T-helper 22 cell (primary cell): ENCODE measurements around the gene SHROOM3.
"Not testable (repeated sequence)": the region's sequence is repeated elsewhere in the genome, so short reads cannot be mapped to it uniquely, and the experiment has no call there.

ENCODE experiments used
- DNase-seq: peaks from one replicate; pipeline ENCODE4 v3.0.0-alpha.2; 2020; ENCODE audit warnings: low read depth

Gene SHROOM3

DNA sequence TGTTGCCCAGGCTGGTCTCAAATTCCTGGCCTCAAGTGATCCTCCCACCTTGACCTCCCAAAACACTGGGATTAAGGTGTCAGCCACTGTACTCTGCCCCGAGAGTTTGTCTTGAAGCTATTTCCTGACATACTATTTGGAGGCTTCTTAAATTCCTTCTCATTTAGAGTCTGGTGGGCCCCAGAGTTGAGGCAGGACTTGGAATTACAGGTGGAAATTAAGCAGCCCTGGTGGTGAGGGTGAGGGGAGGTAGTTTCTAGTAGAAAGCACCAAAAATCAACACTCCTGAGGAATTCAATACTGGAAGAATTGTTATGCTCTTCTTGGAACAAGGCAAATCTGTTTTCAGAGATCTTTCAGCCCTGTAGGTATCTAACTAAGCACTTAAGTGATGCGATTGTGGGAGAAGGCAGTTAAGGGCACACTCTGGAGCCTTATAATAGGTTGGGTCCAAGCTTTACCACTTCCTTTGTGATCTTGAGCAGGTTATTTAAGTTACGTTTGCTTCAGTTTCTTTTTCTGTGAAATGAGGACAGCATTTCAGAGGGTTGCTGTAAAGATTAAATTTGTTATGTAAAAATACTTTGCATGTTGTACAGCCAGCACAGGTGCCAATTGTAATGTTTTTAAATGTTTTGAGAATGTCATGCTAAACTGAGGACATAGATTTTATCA, 262.2 kb downstream of the SHROOM3 start:
- no peak for DNase-seq

DNA sequence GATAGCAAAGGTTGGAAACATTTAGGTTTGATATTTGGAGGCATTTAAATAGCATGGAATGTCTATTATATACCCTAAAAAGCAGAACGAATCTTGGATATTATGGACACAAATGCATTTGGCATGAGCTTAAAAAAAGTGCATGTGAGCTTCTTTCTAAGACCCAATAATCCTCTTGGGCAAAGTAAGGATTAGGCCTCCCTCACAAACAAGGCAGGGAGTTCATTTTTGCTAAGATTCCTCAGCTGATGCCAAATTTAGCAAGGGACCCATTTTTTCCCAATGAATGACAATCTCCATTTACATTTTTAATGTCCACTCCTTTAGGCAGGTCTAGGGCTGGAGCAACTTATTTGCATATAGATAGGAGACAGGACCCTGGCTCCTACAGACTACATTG, 263.1 kb downstream of the SHROOM3 start:
- no peak for DNase-seq

DNA sequence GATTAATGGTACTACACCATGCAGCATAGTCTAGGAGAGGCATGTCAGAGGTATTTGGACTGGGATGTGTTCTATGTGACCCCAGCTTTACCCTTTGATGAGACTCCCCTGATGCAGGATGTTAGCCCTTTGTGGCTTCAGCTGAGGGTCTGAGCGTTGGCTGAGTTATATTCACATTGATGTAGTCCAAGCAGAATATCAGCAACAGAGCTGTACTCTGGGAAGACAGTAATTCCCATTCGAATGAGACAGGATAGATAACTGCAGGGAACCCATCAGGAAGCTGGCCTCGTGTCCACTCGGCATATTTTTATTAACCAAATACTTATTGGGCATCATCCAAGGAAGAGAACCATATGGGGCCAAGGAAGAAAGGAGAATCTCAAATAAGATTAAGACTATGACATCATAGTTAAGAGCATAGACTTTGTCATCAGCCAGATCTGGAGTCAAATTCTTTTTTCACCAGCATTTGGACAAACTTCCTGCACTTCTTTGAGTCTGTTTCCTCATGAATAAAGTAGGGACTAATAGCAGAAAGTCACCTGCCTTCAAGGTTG, 264.8 kb downstream of the SHROOM3 start:
- no peak for DNase-seq

DNA sequence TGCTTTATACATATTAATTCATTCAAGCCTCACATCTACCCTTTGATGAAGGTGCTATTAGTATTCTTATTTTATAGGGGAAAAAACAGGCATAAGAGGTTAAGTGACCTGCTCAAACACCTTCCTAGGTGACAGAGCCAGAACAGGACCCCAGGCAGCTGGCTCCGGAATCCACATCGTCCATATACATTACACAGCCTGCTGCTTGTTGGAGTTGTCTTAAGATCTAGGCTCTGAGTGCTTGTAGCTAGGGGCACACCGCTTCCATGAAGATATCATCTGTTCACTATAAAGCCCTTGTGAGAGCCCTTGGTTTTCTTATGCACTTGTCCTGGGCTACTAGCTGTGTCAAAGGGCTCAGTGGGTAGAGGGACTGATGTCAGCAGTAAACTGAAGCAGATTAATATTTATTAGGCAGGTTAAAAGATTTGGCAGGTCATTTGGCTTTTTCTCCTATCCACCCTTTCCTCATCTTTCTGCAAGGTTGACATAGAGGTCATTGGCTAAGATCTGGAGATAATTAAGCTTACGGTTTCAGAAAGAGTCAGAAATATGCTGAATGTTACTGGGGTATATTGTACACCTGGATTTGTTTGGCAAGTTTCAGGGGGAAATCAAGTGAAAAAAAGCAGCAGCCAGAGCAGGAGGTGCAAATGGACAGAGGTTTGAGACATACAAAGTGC, 267.6 kb downstream of the SHROOM3 start:
- DNase-seq = no peak

DNA sequence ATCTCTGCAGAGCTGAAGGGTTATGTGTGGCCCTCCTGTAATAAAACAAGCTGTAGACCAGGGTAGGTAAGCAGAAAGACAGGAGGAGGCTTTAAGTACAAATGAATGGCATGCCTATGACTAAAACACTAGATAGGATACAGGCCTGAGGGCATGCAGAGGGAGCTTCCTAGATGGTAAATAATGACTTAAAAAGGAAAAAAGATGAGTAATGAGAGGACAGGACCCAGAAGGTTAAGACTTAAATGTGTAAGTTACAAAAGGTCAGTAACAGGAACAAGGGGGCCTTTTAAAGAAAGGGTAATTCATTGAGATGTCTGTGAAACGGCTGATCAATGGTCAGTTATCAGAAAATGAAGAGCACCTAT, 268.1 kb downstream of the SHROOM3 start:
- DNase-seq = no peak

DNA sequence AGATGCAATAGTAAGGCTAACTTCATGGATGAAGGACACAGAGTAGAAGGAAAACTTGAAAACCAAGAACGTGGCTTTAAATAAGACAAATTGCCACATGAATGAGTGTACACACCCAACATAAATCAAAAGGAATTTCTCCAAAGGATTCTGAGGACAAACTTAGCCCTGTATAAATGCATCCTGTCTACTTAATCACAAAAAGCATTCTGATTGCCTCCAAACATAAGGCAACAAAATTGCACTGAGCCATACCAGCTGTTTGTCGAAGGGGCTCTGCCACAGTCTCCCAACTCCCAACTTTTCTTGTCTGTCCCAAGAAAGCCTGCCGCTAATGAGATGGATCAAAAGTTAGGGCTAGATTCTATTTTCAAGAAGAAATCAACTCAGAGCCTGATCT, 268.6 kb downstream of the SHROOM3 start:
- DNase-seq = no peak

DNA sequence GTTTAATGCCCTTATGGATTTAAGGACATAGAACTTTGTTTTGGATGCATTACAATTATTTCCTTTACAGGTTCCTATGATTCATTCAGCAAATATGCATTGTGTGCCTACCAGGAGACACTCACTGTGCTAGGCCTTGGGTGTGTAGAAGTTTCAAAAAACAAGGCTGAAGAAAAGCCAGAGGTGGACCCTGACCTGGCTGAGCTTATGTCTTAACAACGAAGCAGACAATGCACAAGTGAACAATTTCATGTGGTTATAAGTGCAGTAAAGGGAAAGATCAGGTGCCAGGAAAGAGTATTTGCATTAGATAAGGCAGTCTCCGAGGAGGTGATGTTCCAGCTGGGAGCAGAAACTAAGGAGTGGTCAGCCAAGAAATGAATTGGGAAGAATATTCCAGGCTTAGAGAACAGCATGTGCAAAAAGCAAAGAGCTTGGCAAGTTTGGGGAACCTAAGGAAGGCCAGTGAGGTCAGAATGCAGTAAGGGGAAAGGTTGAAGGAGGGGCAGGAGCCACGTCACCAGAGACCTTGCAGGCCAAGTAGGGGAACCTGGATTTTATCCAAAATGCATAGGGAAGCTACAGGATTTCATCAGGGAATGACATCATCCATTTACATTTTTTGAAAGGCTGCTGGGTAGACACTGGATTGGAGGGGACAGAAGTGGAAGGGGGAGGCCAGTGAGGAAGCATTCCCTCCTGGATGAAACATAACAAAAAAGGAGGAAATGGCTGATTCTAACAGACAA, 269.3 kb downstream of the SHROOM3 start:
- DNase-seq = no peak

DNA sequence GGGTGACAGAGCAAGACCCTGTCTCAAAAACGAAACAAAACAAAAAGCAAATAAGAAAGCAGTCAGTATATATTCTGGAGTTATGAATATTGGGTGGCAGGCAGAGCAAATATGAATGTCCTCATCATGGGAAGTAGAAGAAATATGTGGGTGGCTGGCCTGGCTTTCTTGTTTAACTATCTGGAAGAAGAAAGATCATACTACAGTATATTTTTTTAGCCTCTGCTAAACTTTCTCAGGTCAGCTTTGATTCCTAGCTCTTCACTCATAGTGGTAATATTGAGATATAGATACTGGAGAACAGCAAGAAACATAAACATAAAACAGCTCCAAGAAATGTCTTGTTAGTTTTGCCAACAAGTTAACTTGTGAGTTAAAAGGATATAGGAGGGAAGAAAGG, 270.4 kb downstream of the SHROOM3 start:
- DNase-seq = no peak

DNA sequence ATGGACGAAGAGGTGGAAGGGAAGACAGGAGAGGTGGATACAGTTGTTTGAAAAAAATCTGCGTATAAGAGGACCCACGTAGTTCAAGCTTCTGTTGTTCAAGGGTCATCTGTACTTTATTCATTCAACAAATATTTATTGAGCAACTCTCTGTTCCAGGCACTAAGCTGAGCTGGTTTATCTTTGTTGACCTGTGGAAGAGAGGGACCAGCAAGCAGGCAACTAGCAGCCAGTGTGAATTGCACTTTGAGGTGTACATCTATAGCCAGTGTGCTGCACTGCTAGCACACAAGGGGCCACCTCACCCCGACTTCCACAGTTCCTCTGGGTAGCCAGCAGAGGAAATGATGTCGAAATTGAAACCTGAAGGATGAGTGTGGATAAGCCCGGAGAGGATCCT, 271.6 kb downstream of the SHROOM3 start:
- no peak for DNase-seq

DNA sequence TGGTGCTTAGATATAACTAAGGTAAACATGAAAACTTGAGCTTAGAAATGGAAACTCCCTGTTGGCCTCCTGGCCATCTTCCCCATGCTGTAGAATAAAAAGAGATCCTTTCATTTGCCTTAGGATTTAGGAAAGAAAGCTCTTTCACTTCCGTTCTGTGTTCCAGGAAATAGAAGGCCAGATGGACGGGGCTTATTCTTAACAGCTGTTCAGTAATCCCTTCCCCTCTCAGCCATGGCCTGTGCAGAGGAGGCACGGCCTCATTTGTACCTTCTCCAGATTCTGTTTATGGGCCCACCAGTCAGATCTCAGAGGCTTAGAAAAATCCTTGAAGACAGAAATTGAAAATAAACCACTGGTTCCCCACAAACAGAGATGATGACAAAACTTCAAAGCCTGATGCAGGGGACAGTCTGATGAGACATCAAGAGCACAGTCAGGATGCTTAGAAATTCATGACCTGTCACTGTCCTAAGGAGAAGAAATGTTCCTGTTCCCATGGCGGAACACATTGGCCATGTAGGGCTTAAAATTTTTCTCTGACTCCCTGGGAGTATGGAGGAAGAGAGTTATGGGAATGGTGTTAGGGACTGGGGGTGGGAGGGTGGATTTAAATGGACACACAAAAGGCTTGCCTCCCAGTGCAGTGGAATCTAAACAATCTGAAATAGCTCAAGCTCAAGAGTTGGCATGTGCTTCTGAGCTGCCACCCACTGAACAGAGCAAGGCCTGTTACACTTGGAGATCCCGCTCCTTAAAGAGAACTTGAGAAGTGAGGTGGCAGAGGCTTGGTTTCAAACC, 274.1 kb downstream of the SHROOM3 start:
- no peak for DNase-seq

DNA sequence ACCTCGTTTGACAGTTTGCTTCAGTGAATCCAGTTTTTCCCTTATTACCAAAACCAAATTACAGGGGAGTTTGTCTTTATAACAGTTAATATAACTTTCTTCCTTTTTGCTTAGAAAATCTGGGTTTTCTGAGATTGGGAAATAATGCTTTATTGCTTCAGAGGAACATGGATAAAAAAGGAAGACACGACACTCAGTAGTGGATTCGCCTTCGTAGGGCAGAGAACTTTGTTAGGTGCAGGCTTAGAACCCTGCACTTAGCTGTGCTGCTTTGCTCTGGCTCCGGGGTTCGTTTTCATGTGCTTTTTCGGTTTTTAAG, 274.7 kb downstream of the SHROOM3 start:
- no peak for DNase-seq

DNA sequence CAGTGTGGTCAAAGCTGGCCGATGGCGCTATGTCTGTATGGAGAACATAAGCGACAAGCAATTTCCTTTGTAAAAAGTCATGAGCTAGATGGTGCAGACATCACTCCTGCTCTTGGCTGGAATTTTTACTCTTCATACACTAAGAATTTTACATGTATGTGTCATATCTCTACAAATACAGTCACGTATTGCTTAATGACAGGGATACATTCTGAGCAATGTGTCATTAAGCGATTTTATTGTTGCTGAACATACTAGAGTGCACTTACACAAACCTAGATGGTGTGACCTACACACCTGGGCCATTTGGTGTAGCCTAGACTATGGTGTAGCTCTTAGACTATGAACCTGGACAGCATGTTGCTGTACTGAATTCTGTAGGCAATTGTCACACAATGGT, 277.5 kb downstream of the SHROOM3 start:
- no peak for DNase-seq

DNA sequence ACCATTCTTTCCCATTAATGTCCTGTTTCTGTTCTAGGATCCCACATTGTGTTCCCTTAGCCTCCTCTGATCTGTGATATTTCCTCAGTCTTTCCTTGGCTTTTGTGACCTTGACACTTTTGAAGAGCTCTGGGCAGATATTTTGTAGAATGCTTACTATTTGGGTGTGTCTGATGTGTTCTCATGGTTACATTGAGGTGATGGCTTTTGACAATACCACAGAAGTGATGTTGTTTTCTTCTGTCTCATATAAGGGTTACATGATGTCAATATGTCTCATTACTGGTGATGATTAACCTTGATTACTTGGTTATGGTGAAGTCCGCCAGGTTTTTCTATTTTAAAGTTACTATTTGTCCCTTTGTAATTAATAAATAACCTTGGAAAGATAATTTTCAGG, 279.2 kb downstream of the SHROOM3 start:
- DNase-seq = no peak

DNA sequence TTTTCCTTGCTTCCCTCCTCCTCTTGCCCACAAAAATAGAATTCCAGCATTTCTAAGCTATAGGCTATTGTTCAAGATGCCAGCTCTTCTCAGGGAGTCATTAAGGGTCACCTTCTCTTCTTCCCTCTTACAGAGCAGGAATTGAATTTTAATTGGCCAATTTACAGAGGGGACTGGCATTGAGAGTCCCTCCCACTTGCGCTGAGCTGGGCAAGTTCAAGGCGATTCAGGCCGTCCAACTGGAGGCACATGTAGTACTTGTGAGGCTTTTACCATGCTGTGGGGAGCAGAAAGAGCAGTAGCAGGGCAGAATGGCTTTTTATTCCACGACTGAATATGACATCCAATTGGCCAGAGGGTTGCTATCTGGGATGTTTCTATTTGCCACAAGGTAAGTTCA, 281.0 kb downstream of the SHROOM3 start:
- DNase-seq = no peak

DNA sequence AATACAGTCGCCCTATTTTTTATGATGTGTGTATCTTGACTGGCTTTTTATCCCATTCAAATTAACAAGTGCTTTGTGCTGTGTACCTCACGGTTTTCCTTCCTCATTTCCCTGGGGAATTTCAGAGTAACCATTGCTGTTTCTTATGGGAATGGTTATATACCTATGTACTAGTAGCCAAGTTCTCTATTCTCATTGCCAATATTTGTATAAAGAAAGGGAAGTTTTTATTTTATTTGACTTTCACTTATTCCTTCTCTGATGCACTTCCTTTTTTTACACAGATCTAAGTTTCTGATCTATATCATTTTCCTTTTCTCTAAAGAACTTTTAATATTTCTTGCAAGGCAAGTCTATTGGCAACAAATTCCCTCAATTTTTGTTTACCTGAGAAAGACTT, 281.6 kb downstream of the SHROOM3 start:
- no peak for DNase-seq

DNA sequence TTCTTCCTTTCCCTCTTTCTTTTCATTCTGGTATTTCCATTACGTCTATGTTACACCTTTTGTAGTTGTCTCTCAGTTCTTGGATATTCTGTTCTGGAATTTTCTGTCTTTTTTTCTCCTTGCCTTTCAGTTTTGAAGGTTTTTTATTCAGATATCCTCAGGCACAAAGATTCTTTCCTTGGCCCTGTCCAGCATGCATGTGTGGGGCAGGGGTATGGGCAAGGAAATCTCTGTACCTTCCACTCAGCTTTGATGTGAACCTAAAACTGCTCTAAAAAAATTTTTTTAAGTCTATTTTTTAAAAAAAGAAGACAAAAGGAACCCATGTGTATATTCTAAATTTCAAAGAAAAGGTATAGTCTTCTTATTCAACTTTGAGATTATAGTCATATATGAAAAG, 282.4 kb downstream of the SHROOM3 start:
- DNase-seq = no peak

DNA sequence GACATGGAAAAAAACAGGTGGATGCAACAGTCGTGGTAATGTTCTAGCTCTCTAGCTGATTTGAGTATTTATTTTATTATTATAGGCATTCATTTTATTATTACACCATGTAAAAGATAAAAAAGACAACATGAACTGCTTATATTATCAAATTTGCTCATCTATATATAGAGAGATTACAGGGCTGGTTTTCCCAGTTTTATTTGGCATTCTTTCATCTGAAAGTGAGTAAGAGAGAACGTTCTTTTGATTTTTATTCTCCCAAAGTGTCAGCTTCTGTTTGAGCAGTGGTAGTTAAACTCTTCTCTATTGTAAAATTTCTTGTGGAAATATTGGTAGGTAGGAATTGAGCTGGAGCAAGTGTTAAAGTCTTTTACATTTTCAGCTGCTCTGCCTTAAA, 283.0 kb downstream of the SHROOM3 start:
- DNase-seq = no peak

DNA sequence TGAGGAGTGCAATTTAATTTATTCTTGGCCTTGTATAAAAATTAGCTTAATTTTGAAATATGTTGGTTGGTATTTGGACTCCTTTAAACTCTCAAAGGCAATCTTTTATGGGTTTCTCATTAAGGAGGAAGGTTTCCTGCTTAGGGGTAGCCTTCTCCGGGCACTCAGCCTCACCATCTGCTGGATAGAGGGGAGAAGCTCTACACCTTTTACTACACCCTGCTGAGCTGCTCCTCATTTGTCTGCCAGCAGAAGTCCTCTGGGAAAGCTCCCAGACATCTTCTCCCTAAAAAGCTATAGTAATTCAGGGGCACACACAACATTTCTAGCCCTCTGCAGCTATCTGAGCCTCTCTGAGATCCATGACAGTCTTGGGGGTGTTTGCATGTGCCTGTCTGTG, 283.8 kb downstream of the SHROOM3 start:
- no peak for DNase-seq

DNA sequence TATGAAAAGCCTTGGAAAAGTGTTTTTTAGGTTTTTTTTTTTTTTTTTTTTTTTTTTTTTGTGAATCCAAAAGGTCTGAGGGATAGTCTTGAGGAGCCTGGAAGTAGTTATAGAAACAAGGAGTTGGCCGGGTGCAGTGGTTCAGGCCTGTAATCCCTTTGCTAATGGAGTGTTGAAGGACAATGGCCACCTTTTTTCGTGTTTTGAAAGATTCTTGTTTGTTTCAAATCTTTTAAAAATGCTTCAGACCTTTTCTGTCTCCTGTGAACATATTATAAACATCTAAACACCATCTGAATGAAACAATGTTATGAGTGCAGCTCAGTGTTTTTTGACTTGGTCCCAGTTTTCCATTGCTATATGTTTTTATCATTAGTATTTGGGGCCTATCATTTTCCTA, 285.1 kb downstream of the SHROOM3 start:
- no peak for DNase-seq

DNA sequence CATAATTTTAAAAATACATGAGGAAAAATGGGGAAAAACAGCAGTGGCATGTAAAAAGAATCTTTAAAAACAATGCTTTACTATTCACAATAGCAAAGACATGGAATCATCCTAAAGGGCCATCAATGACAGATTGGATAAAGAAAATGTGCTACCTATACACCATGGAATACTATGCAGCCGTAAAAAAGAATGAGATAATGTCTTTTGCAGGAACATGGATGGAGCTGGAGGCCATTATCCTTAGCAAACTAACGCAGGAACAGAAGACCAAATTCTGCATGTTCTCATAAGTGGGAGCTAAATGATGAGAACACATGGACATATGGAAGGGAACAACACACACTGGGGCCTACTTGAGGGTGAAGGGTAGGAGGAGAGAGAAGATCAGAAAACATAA, 287.1 kb downstream of the SHROOM3 start:
- not testable (repeated sequence) for DNase-seq

DNA sequence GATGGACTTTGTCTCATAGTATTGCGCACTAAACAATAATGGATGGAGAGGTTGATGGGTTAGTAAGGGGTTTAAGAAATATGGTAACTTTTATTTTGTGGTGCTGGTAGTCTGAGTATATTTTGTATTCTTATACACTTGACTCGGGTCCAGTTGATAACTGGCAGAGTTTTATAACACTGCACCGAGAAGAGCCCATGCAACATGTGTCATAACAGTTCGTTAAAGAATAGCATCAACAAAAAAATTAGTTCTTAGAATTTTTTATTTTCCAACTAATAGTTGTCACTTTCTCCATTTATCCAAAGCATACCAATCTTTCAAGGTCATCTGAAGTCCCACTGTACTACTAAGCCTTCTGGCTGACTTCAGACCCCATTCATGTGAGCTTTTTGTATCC, 287.8 kb downstream of the SHROOM3 start:
- no peak for DNase-seq

DNA sequence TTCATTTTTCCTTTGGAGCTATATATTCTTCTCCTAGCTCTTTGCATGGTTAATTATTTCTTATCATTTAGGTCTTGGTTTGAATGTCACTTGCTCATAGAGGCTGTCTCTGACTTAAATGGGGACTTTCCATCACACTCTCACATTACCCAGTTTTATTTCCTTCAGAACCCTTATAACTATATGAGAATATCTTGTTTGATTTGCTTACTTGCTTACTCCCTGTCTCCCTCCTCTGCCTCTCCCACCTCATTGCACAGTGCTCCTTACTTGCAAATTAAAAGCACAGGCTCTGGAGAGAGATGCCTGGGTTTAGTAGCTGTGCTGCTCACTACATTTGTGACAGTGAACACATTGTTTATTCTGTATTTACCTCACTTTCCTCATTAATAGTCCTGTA, 288.3 kb downstream of the SHROOM3 start:
- no peak for DNase-seq

DNA sequence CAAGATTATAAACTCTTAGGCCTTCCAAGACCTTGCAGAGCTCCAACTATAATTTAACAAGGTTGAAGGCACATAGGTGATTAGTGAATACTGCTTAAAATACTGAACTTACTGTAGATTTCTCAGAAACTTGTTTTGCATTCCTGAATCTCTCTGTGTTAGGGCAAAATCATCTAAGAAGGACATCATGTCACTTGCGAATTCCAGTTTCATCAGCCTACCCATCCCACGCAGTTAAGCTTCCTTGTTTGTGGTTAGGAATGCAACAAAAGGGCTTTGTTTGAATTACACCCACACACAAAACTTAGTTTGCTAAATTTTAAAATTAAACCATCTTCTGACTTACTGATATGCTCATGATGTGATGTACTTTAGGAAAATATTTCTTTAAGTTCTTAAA, 288.9 kb downstream of the SHROOM3 start:
- no peak for DNase-seq
